Neuronal stem cell (in vitro differentiated cells): Measurements from ENCODE around the gene KRTAP4-8.
"Not testable (repeated sequence)": the region's sequence is repeated elsewhere in the genome, so short reads cannot be mapped to it uniquely, and the experiment has no call there.

Experiments
- DNase-seq: peaks from one replicate; pipeline ENCODE4 v3.0.0-alpha.2; 2013; ENCODE audit warnings: low spot score
- H2AFZ ChIP-seq: one replicate; pipeline ENCODE4 v1.6.1; 2013; ENCODE audit warnings: mild to moderate bottlenecking, low read length, inconsistent platforms
- H2AK5ac ChIP-seq: 2 replicates; pipeline ENCODE4 v1.6.1; 2013; ENCODE audit warnings: low read depth, mild to moderate bottlenecking, inconsistent platforms, low read length, moderate library complexity, mixed read lengths
- H2BK120ac ChIP-seq: 2 replicates; pipeline ENCODE4 v1.6.1; 2013; ENCODE audit warnings: low read depth, mild to moderate bottlenecking, inconsistent platforms, low read length, moderate library complexity, mixed read lengths
- H2BK12ac ChIP-seq: one replicate; pipeline ENCODE4 v1.6.1; 2013; ENCODE audit warnings: low read length, inconsistent platforms
- H2BK15ac ChIP-seq: 2 replicates; pipeline ENCODE4 v1.6.1; 2013; ENCODE audit warnings: mild to moderate bottlenecking, low read length, inconsistent platforms, mixed read lengths
- H2BK5ac ChIP-seq: one replicate; pipeline ENCODE4 v1.6.1; 2013; ENCODE audit warnings: inconsistent platforms, mild to moderate bottlenecking, low read length, moderate library complexity
- H3K14ac ChIP-seq: one replicate; pipeline ENCODE4 v1.6.1; 2013; ENCODE audit warnings: low read length, inconsistent platforms
- H3K18ac ChIP-seq: 2 replicates; pipeline ENCODE4 v1.6.1; 2013; ENCODE audit warnings: low read length, inconsistent platforms
- H3K23ac ChIP-seq: 2 replicates; pipeline ENCODE4 v1.6.1; 2013; ENCODE audit warnings: low read depth, mild to moderate bottlenecking, mixed read lengths, low read length, inconsistent platforms; ENCODE audit not compliant: poor library complexity
- H3K27ac ChIP-seq: replicated peaks from 3 replicates; pipeline ENCODE4 v1.5.1; 2013; ENCODE audit warnings: low read length, inconsistent platforms
- H3K27me3 ChIP-seq, 3 experiments: 2 replicates each; pipeline ENCODE4 v1.6.1; 2013; ENCODE audit warnings: low read length in 3 of 3, mild to moderate bottlenecking in 2 of 3, inconsistent platforms in 1 of 3, low read depth in 1 of 3, mixed read lengths in 1 of 3, moderate library complexity in 1 of 3; ENCODE audit not compliant: control insufficient read depth in 3 of 3, insufficient read depth in 3 of 3
- H3K36me3 ChIP-seq, 2 donors: replicated peaks in 1 of 2; 2 replicates each; pipeline ENCODE4 v1.6.1; 2013; ENCODE audit warnings: low read length in 2 of 2; ENCODE audit not compliant: control insufficient read depth in 2 of 2, insufficient read depth in 2 of 2
- H3K4ac ChIP-seq: 2 replicates; pipeline ENCODE4 v1.6.1; 2013; ENCODE audit warnings: inconsistent platforms, mild to moderate bottlenecking, low read length, moderate library complexity
- H3K4me1 ChIP-seq, 2 donors: 1 replicate in 1 of 2; 2 replicates in 1 of 2; pipeline ENCODE4 v1.6.1; 2013; ENCODE audit warnings: low read length in 2 of 2, low read depth in 1 of 2; ENCODE audit not compliant: control insufficient read depth in 2 of 2, insufficient read depth in 1 of 2
- H3K4me2 ChIP-seq: one replicate; pipeline ENCODE4 v1.6.1; 2013; ENCODE audit warnings: mild to moderate bottlenecking, low read length, inconsistent platforms; ENCODE audit not compliant: insufficient read depth, poor library complexity, severe bottlenecking
- H3K4me3 ChIP-seq, 2 donors: 2 replicates each; pipeline ENCODE4 v1.5.1; 2013; ENCODE audit warnings: low read length in 2 of 2, mild to moderate bottlenecking in 2 of 2, inconsistent platforms in 1 of 2, moderate library complexity in 1 of 2
- H3K79me1 ChIP-seq: one replicate; pipeline ENCODE4 v1.6.1; 2013; ENCODE audit warnings: low read depth, mild to moderate bottlenecking, inconsistent platforms, low read length, moderate library complexity
- H3K9ac ChIP-seq: one replicate; pipeline ENCODE4 v1.6.1; 2013; ENCODE audit warnings: mild to moderate bottlenecking, low read depth, low read length, inconsistent platforms; ENCODE audit not compliant: poor library complexity
- H3K9me3 ChIP-seq, 2 donors: replicated peaks in 1 of 2; 2 replicates each; pipeline versions ENCODE3 to v1.6.1; 2013; ENCODE audit warnings: low read length in 2 of 2, mild to moderate bottlenecking in 2 of 2, inconsistent platforms in 1 of 2, low read depth in 1 of 2, mixed read lengths in 1 of 2, moderate library complexity in 1 of 2; ENCODE audit not compliant: control insufficient read depth in 2 of 2, insufficient read depth in 1 of 2
- H4K8ac ChIP-seq: one replicate; pipeline ENCODE4 v1.6.1; 2013; ENCODE audit warnings: low read depth, mild to moderate bottlenecking, inconsistent platforms, low read length, moderate library complexity
- H4K91ac ChIP-seq: one replicate; pipeline ENCODE4 v1.6.1; 2013; ENCODE audit warnings: low read length, low read depth, mild to moderate bottlenecking, inconsistent platforms; ENCODE audit not compliant: poor library complexity
- WGBS, 2 donors: extraction: QIAGEN DNeasy Blood & Tissue Kit; methylation state at CpG; one replicate each; pipeline ENCODE4 v1.1.7; 2013; ENCODE audit warnings: missing lambda C conversion rate in 2 of 2, mixed read lengths in 1 of 2; ENCODE audit not compliant: insufficient read length in 2 of 2, insufficient replicate concordance in 1 of 2; ENCODE audit errors: extremely low coverage in 2 of 2; 5-methylcytosine and 5-hydroxymethylcytosine counted together

KRTAP4-8 gene

GRCh38 chr17:41067281-41067680, 30.7 kb downstream of the KRTAP4-8 start:
- H2BK120ac ChIP-seq = no peak overlapping the region
- DNase-seq = no peak

GRCh38 chr17:41065829-41066624, 31.9 kb downstream of the KRTAP4-8 start, which contains the start of gene KRTAP2-4:
TSS of gene KRTAP2-4 (minus strand) at chr17:41065879. CDS start at chr17:41065845, 34 bp downstream.
- H3K79me1 ChIP-seq = no peaks in the 10 kb centered on the region
- no peak within 1 kb of the TSS for H2AK5ac ChIP-seq
- no peak within 1 kb of the TSS for H4K8ac ChIP-seq
- no peak within 1 kb of the TSS for H3K14ac ChIP-seq
- H4K91ac ChIP-seq = no peak within 1 kb of the TSS
- no peaks in the 10 kb centered on the region for H3K4me1 ChIP-seq
- H3K27ac ChIP-seq = no peak within 1 kb of the TSS
- WGBS, 2 donors = no CpG with 5 or more reads among the region's 6 CpGs
- H3K4me2 ChIP-seq = no peak within 1 kb of the TSS
- no peak within 1 kb of the TSS for H3K18ac ChIP-seq
- no peak for DNase-seq
- no peak within 1 kb of the TSS for H3K4me3 ChIP-seq
- no peaks in the 10 kb centered on the region for H3K9me3 ChIP-seq
- H3K9ac ChIP-seq = no peak within 1 kb of the TSS
- no peak within 1 kb of the TSS for H2AFZ ChIP-seq
- H2BK12ac ChIP-seq = no peak within 1 kb of the TSS
- H2BK5ac ChIP-seq = no peak within 1 kb of the TSS
- no peak within 1 kb of the TSS for H2BK120ac ChIP-seq
- H3K4ac ChIP-seq = no peak within 1 kb of the TSS
- no peak within 1 kb of the TSS for H2BK15ac ChIP-seq
- H3K27me3 ChIP-seq = no peaks in the 10 kb centered on the region
- no peak within 1 kb of the TSS for H3K23ac ChIP-seq
- no peaks in the 10 kb centered on the region for H3K36me3 ChIP-seq

More at GRCh38 chr17:41067281-41067680, 30.7 kb downstream of the KRTAP4-8 start:
- no peak overlapping the region for H3K4me3 ChIP-seq
- no peak overlapping the region for H2AFZ ChIP-seq
- H2BK5ac ChIP-seq = no peak overlapping the region
- H3K9me3 ChIP-seq = no peaks in the 10 kb centered on the region
- H2BK15ac ChIP-seq = no peak overlapping the region
- H3K23ac ChIP-seq = no peak overlapping the region
- no peak overlapping the region for H2AK5ac ChIP-seq
- no peak overlapping the region for H3K4me2 ChIP-seq
- no peak overlapping the region for H3K18ac ChIP-seq
- H3K27ac ChIP-seq = no peak overlapping the region
- no peaks in the 10 kb centered on the region for H3K79me1 ChIP-seq
- no peak overlapping the region for H4K8ac ChIP-seq
- H3K27me3 ChIP-seq = no peaks in the 10 kb centered on the region
- H3K4me1 ChIP-seq = no peaks in the 10 kb centered on the region
- no peak overlapping the region for H3K14ac ChIP-seq
- no peak overlapping the region for H3K4ac ChIP-seq
- no peak overlapping the region for H3K9ac ChIP-seq
- no peaks in the 10 kb centered on the region for H3K36me3 ChIP-seq
- H2BK12ac ChIP-seq = no peak overlapping the region
- H4K91ac ChIP-seq = no peak overlapping the region

DNA sequence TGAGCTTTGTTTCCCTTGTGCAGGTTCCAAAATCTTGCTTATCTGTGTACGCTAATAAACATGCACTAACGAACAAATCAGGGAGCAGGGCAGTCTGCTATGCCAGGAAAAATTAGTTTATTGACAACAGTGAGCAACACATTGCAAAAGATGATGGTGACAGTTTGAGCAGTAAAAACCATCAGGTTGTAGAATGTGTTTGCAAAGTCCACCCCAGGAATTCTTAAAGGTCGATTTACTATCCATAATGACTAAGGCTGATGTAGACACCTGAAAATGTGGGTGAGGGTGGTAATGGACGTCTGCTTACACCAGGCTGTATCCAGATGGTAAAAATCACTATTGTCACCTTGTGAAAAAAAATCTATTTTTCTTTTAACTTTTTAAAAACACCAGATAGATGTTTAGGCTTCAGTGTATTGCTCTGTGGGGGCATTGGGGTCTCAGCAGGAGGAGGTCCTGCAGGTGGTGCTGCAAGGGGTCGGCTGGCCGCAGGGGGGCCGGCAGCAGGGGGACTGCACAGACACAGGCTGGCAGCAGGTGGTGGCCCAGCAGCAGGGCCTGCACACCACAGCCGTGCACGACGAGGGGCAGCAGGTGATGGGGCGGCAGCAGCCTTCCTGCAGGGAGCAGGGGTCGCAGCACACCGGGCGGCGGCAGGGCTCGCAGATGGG, 32.8 kb downstream of the KRTAP4-8 start:
- not testable (repeated sequence) for H3K4ac ChIP-seq, H2BK120ac ChIP-seq, H3K36me3 ChIP-seq, H3K14ac ChIP-seq, H3K23ac ChIP-seq, H3K9ac ChIP-seq, H2BK15ac ChIP-seq, H2BK12ac ChIP-seq, H3K79me1 ChIP-seq, H4K8ac ChIP-seq, H4K91ac ChIP-seq, H3K9me3 ChIP-seq, H2AK5ac ChIP-seq, H3K4me3 ChIP-seq, H2BK5ac ChIP-seq, H3K4me1 ChIP-seq, H3K18ac ChIP-seq, DNase-seq, H2AFZ ChIP-seq, H3K27me3 ChIP-seq, H3K4me2 ChIP-seq, H3K27ac ChIP-seq
- no CpG with 5 or more reads among the region's 16 CpGs for WGBS, 2 donors

- H3K4ac ChIP-seq = no peak overlapping the region
- no CpG with 5 or more reads among the region's 1 CpG for WGBS, 2 donors
- no peak overlapping the region for H3K4me3 ChIP-seq
Observed at GRCh38 chr17:41064301-41064700, 33.6 kb downstream of the KRTAP4-8 start.

More at GRCh38 chr17:41064301-41064700, 33.6 kb downstream of the KRTAP4-8 start:
- H2BK15ac ChIP-seq = no peak overlapping the region
- no peak overlapping the region for H2AK5ac ChIP-seq
- H3K23ac ChIP-seq = no peak overlapping the region
- H3K4me1 ChIP-seq = peaks cover 0 to 2% of the 10 kb centered on the region in 2 donors
- no peaks in the 10 kb centered on the region for H3K36me3 ChIP-seq
- DNase-seq = no peak
- H2BK12ac ChIP-seq = no peak overlapping the region
- H3K18ac ChIP-seq = no peak overlapping the region
- H3K9ac ChIP-seq = no peak overlapping the region
- no peaks in the 10 kb centered on the region for H3K79me1 ChIP-seq
- H3K27ac ChIP-seq = no peak overlapping the region
- no peak overlapping the region for H3K4me2 ChIP-seq
- no peak overlapping the region for H2AFZ ChIP-seq
- no peak overlapping the region for H2BK120ac ChIP-seq
- no peaks in the 10 kb centered on the region for H3K9me3 ChIP-seq
- H3K27me3 ChIP-seq = no peaks in the 10 kb centered on the region
- no peak overlapping the region for H4K8ac ChIP-seq
- no peak overlapping the region for H3K14ac ChIP-seq
- H2BK5ac ChIP-seq = no peak overlapping the region
- H4K91ac ChIP-seq = no peak overlapping the region
